GM18867 (cell line): ENCODE measurements around the gene BLMH.

Experiments
- ATAC-seq: cut with Tn5 transposase; IDR thresholded peaks from one replicate; pipeline ENCODE4 v1.9.1; 2021; ENCODE audit warnings: mild to moderate bottlenecking, moderate library complexity; ENCODE audit not compliant: unreplicated experiment

Gene BLMH

GRCh38 chr17:30251931-30252330, 39.8 kb downstream of the BLMH start:
- no peak for ATAC-seq

DNA sequence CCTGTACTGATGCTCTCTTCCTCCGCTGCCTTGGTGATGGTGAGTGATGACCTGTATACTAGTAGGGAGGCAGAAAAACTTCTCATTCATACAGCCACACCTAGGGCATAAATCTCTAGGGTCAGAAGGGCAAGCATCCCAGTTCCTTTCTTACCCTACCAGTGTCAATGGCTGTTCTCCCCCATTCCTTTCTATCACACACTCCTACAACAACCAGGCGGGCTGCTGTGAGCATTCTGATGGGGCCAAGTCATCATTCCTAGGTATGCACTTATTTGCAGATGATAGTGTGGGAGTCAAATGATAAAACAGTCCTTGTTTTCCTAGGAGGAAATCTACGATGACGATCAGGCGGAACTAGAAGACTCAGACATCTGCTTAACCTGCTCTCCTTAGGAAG, 42.3 kb downstream of the BLMH start:
- no peak for ATAC-seq

GRCh38 chr17:30248786-30249185, 43.0 kb downstream of the BLMH start:
- ATAC-seq = no peak

DNA sequence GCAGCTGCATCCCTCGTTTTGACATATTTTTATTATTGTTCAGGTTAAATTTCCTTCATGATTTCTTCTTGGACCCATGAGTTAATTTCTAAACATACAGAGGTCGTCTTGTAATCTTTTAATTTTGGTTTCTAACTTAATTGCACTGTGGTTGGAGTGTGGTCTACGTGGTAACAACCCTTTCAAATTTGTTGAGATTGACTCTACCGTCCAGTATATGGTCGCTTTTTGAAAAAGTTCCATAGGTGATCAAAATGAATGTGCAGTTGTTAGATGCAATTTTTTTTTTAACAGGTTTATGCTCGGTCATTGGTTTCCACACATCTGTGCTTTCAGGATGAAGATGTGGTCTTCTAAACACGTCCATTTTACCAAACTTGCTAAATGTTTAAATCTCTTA, 45.3 kb downstream of the BLMH start:
- ATAC-seq = no peak

- ATAC-seq = no peak
These were observed 46.8 kb downstream of the BLMH start for GRCh38 chr17:30244853-30245385.

DNA sequence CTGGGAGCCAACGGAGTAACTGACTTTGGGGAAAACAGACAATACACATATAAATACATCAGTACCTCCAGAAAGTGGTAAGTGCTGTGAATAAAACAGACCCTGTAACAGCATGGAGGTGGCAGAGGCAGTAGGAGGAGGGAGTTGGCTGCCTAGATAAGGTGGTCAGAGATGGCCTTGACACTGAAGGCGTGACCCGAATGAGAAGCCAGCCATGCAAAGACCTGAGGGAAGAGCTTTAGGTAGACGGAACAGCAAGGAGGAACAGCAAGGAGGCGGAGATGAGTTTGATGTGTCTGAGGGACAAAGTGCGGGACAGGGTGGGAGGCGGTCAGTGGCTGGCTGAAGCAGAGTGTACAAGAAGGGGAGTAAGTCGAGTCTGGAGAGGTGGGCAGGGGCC, 48.2 kb downstream of the BLMH start:
- ATAC-seq = no peak

DNA sequence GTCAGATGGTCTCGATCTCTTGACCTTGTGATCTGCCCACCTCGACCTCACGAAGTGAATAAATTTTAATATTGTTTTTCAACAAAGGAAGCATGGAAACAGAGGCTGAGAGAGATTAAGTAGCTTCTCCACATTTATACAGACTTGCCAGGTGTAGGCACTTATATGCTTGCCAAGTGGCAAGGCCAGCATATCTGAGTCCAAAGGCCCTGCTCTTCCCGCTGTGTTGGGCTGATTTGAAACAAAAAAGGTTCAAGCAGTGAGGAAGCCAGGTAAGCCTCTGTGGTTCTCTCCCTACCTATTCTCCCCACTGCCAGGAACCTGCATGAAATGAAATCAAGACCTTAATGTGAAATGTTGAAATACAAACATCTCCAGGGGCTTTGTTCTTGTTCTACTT, 48.7 kb downstream of the BLMH start:
- ATAC-seq = no peak

GRCh38 chr17:30241051-30241450, 50.7 kb downstream of the BLMH start:
- no peak for ATAC-seq

DNA sequence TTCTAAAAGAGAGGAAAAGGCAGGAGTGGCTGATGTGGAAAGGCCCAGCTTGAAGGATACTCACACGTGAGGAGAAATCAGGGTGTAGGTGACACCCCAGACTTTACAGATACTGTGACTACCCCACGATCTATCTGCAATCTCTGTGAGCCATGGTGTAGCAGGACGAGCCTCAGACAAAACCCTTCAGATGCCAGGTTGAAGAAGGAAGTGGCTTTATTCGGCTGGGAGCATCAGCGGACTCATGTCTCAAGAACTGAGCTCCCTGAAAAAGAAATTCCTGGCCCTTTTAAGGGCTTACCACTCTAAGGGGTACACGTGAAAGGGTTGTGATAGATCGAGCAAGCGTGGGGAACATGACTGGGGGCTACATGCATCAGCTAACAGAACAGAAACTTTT, 51.6 kb downstream of the BLMH start:
- no peak for ATAC-seq

GRCh38 chr17:30239089-30239462, 52.7 kb downstream of the BLMH start:
- no peak for ATAC-seq

- no peak for ATAC-seq
These were observed 53.2 kb downstream of the BLMH start for GRCh38 chr17:30238387-30239088.

DNA sequence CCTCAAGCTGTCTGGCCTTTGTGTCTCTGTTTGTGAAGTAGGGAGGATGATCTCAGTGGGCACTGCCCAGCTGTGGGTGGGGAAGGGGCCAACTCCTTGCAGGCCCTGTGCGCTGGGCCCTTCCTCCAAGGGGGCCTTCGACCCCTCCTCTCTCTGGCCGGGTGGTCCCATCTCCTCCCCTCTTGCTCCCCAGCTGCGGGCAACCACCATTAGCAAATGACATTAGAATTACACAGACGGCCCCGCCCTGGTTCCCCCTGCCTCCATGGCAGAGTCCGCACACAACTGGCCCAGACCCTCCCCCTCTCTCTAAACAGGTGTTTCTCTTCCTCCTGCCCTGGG, 53.8 kb downstream of the BLMH start:
- ATAC-seq = no peak

DNA sequence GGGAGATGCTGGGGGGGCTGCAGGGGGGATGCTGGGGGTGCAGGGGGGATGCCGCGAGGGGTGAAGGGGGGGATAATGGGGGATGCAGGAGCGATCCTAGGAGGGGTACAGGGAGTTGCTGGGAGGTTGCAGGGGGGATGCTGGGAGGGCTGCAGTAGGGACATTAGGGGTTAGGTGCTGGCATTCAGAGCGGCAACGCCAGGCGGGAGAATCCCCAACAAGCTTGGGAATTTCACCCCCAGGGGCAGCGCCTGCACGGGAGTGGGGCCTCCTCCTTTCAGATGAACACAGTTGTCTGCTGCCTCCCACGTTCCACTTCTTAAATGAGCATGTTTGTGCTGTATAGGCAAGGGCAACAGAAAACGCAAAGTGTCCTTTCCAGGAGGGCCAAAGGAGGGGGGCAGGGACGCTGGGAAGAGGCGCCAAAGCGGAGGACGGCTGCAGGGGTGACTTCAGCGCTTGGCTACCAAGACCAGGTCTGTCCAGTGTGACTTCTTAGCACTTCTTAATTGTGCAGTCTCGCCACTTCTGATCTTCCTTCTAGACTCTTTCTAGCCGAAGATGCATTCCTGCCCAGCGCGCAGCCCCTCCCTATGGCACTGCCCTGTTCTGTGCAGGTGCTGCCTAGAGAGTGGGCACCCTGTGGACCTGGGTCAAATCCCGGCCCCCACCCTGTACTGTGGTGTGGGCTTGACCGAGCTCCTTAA, 54.3 kb downstream of the BLMH start:
- no peak for ATAC-seq

DNA sequence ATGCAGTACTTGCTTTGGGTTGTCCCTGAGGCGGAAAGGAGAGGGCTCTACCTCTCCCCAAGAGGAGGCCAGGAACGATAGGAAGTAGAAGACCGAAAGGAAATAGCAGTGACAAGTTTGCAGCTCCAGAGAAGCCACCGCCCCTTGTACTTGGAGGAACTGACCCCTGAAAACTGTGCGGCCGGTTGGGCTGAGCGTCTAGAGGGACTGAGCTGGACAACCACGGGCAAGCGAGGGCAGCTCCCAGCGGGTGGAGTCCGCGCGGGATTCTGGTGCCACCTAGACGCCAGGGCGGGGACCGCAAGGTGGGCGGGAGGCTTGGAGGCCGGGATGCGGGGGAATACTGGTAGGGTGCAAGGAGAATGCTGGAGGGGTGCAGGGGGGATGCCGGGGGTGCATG, 55.0 kb downstream of the BLMH start:
- ATAC-seq = no peak

DNA sequence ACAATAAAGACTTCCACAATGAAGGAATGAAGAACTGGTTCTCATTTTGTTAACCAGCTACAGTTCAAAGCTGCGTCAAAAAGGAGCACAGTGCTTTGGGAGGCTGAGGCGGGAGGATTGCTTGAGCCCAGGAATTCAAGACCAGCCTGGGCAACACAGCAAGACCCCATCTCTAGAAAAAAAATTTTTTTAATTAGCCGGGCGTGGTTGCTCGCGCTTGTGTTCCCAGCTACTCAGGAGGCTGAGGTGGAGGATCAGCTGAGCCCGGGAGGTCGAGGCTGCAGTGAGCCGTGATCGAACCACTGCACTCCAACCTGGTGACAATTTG, 55.5 kb downstream of the BLMH start:
- no peak for ATAC-seq

- no peak for ATAC-seq
These were observed 56.1 kb downstream of the BLMH start, which contains the start of gene SLC6A4 for GRCh38 chr17:30235386-30236296. Gene SLC6A4 (minus strand): TSS chr17:30235697. CDS start chr17:30221958, 13,739 bp downstream.

DNA sequence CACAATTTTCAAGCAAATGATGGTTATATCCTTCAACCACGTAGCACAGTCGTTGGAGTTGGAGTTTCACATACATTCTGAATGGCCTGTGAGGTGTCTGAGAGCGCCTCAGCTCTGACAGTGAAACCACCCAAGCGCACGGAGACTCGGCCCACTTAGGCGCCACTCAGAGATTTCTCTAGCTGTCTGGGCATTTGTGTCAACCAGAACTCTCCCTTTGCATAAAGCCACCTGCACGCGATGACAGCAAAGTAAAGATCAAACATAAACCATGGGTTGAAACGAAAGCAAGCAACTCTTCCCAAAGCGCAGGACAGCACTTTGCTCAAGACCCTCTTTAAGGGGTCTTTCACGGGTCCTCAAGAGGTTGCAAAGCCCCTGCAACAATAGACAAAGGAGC, 56.8 kb downstream of the BLMH start:
- ATAC-seq = peak; percentile 79

GRCh38 chr17:30234296-30234695, 57.4 kb downstream of the BLMH start:
- ATAC-seq = no peak

- no peak for ATAC-seq
These were observed 58.8 kb downstream of the BLMH start for GRCh38 chr17:30232824-30233427.

- no peak for ATAC-seq
These were observed 59.5 kb downstream of the BLMH start for GRCh38 chr17:30232015-30232823.
